ENCODE measurements around the gene ALOX5AP. TPM values are rescaled to one million over a fixed set of nuclear protein-coding genes. Genes with fewer than 3 reads are reported as not detected.

ALOX5AP gene
- total and polyA plus RNA-seq, 10 of the 15 experiments (the other 5 are each of a cell fraction or from before 2014, with no cell fraction given): 45.9 to 426 (median 109) TPM

DNA sequence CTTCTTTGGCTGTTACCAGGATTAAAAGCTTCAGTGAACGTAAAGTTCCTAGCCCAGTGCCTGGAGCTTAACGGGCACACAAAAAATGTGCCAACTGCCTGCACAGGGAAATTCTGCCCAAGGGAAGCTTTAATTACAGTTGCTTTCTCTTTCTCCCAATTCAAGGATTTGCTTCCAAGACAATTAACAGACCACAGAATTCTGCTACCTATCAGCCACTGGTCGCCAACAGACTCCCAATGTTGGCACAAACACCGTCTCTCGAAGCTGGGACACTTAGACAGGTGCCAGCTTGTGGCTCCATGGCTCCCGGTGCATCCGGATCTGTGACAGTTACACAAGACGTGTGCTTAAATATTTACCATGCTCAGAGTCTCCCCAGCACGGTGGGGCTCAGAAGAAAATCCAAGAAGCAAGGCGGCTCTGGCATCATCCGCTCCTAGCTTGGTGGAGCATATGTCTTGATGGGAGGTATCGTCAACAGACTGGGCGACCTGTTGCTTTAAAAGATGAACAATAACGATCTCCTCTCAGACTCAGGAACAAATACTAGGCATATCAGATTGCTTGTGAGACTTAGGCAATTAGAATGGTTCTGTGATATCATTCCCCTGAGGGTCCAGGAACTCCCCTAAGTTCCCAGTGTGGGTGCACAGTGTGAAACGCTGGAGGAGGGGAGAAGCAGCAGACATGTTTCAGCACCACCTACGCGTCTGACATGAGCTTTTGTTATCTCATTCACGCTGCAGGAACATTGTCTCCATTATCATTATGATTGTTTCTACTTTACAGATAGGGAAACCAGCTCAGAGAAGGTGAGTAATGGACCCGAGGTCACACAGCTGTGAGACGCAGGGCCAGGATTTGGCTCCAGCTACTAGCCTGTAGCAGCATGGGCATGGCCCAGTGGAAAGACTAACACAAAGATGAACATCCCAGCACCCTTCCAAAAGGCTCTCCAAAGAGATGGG is 61.6 kb downstream of the ALOX5AP start (continued):
- TF ChIP-seq, protein P1, sequence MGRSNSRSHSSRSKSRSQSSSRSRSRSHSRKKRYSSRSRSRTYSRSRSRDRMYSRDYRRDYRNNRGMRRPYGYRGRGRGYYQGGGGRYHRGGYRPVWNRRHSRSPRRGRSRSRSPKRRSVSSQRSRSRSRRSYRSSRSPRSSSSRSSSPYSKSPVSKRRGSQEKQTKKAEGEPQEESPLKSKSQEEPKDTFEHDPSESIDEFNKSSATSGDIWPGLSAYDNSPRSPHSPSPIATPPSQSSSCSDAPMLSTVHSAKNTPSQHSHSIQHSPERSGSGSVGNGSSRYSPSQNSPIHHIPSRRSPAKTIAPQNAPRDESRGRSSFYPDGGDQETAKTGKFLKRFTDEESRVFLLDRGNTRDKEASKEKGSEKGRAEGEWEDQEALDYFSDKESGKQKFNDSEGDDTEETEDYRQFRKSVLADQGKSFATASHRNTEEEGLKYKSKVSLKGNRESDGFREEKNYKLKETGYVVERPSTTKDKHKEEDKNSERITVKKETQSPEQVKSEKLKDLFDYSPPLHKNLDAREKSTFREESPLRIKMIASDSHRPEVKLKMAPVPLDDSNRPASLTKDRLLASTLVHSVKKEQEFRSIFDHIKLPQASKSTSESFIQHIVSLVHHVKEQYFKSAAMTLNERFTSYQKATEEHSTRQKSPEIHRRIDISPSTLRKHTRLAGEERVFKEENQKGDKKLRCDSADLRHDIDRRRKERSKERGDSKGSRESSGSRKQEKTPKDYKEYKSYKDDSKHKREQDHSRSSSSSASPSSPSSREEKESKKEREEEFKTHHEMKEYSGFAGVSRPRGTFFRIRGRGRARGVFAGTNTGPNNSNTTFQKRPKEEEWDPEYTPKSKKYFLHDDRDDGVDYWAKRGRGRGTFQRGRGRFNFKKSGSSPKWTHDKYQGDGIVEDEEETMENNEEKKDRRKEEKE (IDR thresholded peaks at IDR 0.05): no peak
- TF ChIP-seq, protein P2, sequence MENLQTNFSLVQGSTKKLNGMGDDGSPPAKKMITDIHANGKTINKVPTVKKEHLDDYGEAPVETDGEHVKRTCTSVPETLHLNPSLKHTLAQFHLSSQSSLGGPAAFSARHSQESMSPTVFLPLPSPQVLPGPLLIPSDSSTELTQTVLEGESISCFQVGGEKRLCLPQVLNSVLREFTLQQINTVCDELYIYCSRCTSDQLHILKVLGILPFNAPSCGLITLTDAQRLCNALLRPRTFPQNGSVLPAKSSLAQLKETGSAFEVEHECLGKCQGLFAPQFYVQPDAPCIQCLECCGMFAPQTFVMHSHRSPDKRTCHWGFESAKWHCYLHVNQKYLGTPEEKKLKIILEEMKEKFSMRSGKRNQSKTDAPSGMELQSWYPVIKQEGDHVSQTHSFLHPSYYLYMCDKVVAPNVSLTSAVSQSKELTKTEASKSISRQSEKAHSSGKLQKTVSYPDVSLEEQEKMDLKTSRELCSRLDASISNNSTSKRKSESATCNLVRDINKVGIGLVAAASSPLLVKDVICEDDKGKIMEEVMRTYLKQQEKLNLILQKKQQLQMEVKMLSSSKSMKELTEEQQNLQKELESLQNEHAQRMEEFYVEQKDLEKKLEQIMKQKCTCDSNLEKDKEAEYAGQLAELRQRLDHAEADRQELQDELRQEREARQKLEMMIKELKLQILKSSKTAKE (IDR thresholded peaks at IDR 0.05; ENCODE audit: low read depth, poor library complexity, severe bottlenecking): peak; percentile 93
- peak; percentile 40; the same call in 1 of the 2 replicates for TF ChIP-seq MEF2A (IDR thresholded peaks at IDR 0.05; ENCODE audit: insufficient read depth, low read depth, low read length)
- no peak for TF ChIP-seq SIN3A (IDR thresholded peaks at IDR 0.05; ENCODE audit: low read depth, low read length)
- TF ChIP-seq FOS (IDR thresholded peaks at IDR 0.05; ENCODE audit: borderline replicate concordance, extremely low read depth, insufficient read length): no peak
- TF ChIP-seq SMAD1 (IDR thresholded peaks at IDR 0.05; ENCODE audit: low read depth, partially characterized antibody): no peak
- no peak for TF ChIP-seq SUPT20H (IDR thresholded peaks at IDR 0.05; ENCODE audit: borderline replicate concordance, control insufficient read depth, low read depth, low read length)
- no peak for TF ChIP-seq CREB1 (IDR thresholded peaks at IDR 0.05; ENCODE audit: low read depth)
- 0 out of 2 replicates have a peak, but pooled peaks have one; percentile 23 for TF ChIP-seq ZSCAN29 (IDR thresholded peaks at IDR 0.05)
- no peak for TF ChIP-seq ESRRA (IDR thresholded peaks at IDR 0.05; ENCODE audit: low read length)
- peak; percentile 83 for TF ChIP-seq DPF2 (IDR thresholded peaks at IDR 0.05)
- TF ChIP-seq NFXL1 (IDR thresholded peaks at IDR 0.05; ENCODE audit: borderline replicate concordance): peak; percentile 92
- TF ChIP-seq HDGF (IDR thresholded peaks at IDR 0.05): no peak
- TF ChIP-seq, protein P3, sequence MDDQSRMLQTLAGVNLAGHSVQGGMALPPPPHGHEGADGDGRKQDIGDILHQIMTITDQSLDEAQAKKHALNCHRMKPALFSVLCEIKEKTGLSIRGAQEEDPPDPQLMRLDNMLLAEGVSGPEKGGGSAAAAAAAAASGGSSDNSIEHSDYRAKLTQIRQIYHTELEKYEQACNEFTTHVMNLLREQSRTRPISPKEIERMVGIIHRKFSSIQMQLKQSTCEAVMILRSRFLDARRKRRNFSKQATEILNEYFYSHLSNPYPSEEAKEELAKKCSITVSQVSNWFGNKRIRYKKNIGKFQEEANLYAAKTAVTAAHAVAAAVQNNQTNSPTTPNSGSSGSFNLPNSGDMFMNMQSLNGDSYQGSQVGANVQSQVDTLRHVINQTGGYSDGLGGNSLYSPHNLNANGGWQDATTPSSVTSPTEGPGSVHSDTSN (IDR thresholded peaks at IDR 0.05; ENCODE audit: insufficient replicate concordance, low read depth, low read length): no peak
- TF ChIP-seq, protein P4, sequence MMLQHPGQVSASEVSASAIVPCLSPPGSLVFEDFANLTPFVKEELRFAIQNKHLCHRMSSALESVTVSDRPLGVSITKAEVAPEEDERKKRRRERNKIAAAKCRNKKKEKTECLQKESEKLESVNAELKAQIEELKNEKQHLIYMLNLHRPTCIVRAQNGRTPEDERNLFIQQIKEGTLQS (IDR thresholded peaks at IDR 0.05; ENCODE audit: borderline replicate concordance, extremely low read depth, low read depth, low read length): no peak
- TF ChIP-seq TBL1XR1 (IDR thresholded peaks at IDR 0.05; ENCODE audit: low read depth, low read length): peak; percentile 45; the same call in 1 of the 2 replicates
- no peak for TF ChIP-seq FOXK2 (IDR thresholded peaks at IDR 0.05)
- peak; percentile 43; the same call in 1 of the 2 replicates for TF ChIP-seq EED (IDR thresholded peaks at IDR 0.05; ENCODE audit: low read depth)
- no peak for TF ChIP-seq KLF5 (IDR thresholded peaks at IDR 0.05; ENCODE audit: partially characterized antibody)
- TF ChIP-seq ZBED1 (IDR thresholded peaks at IDR 0.05; ENCODE audit: borderline replicate concordance): 0 out of 2 replicates have a peak, but pooled peaks have one; percentile 49
- no peak for TF ChIP-seq NFYB (IDR thresholded peaks at IDR 0.05; ENCODE audit: insufficient read depth, low read depth, low read length)

Data from GM12878 (cell line).